D721Med (cell line): Measurements from ENCODE around the gene EBF4.

Source experiments
- DNase-seq: peaks from one replicate; pipeline ENCODE4 v3.0.0; 2011; ENCODE audit warnings: low spot score; ENCODE audit not compliant: insufficient read length
- FAIRE-seq: peaks from 2 replicates; lab custom pipeline; 2011; peaks lifted over from hg19 to GRCh38; lab: Jason Lieb, UNC
- TF ChIP-seq, protein P1 (sequence below): IDR thresholded peaks from 2 replicates; pipeline ENCODE4 v1.5.1; 2012; ENCODE audit warnings: mild to moderate bottlenecking, control low read depth; ENCODE audit not compliant: insufficient read depth; ENCODE audit errors: missing control alignments

EBF4 gene

DNA sequence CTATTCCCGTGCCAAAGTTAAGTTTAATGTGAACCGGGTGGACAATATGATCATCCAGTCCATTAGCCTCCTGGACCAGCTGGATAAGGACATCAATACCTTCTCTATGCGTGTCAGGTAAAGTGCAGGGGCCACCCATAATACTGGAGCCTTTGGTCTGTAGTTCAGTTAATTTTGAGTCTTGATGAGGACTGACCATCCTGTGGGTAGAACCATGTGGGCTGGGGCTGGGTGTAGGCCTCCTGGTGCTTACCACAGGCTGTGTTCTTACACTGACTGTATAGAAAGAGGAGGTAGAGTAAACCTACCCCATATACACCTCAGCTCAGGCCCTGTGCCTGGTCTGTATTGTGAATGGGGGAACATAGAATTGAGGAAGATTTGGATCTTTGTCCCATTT lies 37.7 kb upstream of the EBF4 start:
- FAIRE-seq: no peak
- no peak for DNase-seq
- TF ChIP-seq, protein P1, sequence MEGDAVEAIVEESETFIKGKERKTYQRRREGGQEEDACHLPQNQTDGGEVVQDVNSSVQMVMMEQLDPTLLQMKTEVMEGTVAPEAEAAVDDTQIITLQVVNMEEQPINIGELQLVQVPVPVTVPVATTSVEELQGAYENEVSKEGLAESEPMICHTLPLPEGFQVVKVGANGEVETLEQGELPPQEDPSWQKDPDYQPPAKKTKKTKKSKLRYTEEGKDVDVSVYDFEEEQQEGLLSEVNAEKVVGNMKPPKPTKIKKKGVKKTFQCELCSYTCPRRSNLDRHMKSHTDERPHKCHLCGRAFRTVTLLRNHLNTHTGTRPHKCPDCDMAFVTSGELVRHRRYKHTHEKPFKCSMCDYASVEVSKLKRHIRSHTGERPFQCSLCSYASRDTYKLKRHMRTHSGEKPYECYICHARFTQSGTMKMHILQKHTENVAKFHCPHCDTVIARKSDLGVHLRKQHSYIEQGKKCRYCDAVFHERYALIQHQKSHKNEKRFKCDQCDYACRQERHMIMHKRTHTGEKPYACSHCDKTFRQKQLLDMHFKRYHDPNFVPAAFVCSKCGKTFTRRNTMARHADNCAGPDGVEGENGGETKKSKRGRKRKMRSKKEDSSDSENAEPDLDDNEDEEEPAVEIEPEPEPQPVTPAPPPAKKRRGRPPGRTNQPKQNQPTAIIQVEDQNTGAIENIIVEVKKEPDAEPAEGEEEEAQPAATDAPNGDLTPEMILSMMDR: no peak

DNA sequence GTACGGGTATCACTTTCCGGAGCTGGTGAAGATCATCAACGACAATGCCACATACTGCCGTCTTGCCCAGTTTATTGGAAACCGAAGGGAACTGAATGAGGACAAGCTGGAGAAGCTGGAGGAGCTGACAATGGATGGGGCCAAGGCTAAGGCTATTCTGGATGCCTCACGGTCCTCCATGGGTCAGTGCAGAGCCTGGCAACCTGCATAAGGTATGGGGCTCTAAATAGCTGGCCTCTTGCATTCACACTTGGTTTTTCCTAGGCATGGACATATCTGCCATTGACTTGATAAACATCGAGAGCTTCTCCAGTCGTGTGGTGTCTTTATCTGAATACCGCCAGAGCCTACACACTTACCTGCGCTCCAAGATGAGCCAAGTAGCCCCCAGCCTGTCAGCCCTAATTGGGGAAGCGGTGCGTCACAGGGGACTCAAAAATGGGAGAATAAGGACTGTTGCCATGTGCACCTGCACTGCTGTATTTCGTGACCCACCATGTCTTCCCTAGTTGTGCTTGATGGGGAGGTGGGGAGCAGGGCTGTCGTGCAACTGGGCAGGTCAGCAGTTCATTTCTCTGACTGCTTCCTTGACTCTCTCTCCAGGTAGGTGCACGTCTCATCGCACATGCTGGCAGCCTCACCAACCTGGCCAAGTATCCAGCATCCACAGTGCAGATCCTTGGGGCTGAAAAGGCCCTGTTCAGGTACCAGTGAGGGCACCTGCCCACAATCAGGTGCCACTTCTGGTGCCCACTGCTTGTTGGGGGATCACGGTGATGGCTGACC lies 37.1 kb upstream of the EBF4 start:
- DNase-seq (no peak), FAIRE-seq (no peak)
- TF ChIP-seq, protein P1: no peak

DNA sequence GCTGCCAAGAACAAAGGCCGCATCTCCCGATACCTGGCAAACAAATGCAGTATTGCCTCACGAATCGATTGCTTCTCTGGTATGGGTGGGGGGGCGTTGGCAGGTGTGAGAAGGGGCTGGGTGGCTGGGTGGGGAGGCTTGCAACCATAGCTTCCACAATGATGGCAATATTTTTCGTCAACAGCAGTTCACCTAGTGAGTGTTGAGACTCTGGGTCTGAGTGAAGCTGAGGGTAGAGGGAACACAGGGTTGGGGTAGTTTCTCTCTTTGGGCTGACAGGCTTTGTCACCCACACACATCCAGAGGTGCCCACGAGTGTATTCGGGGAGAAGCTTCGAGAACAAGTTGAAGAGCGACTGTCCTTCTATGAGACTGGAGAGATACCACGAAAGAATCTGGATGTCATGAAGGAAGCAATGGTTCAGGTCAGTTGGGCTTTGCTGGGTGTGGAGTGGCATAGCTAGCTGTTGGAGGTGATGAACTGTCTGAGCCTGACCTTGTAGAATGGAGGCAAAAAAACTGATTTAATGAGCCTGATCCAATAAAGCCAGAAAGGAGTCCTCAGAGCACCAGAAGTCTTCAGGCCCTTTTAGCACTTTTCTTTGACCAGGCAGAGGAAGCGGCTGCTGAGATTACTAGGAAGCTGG lies 36.0 kb upstream of the EBF4 start:
- TF ChIP-seq, protein P1: no peak
- FAIRE-seq (no peak), DNase-seq (no peak)

DNA sequence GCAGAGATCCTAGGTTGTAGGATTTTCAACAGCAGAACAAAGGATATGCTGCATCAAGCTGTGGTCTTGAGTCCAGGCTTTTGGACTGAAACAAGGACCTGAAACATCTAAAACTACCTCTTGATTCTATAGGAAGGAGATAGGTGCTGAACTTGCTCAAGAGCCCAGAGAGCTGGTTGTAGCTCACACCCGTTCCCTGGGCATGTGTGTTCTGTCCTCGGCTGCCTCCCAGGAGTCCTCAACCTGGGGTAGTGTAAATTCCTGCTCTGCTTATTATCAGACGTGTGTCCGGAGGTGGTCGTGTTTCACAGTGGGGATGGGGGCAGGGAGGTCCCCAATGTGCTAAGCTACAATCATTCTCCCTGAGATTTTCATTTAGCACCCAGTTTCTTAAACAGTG lies 35.3 kb upstream of the EBF4 start:
- DNase-seq (no peak), FAIRE-seq (no peak)
- TF ChIP-seq, protein P1: no peak

DNA sequence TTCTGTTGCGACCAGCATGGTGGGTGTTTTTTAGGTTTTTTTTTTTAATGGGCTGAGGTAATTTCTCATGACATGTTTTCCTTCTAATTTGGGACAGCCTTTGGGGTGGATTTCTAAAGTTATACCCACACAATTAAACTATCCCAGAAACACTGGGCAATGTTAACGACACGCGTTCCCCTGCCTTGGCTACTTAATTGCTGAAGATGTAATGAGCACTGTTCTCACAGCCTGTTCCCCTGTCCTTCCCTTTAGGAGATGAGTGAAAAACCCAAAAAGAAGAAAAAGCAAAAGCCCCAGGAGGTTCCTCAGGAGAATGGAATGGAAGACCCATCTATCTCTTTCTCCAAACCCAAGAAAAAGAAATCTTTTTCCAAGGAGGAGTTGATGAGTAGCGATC lies 34.9 kb upstream of the EBF4 start:
- FAIRE-seq: no peak
- TF ChIP-seq, protein P1: no peak
- no peak for DNase-seq

DNA sequence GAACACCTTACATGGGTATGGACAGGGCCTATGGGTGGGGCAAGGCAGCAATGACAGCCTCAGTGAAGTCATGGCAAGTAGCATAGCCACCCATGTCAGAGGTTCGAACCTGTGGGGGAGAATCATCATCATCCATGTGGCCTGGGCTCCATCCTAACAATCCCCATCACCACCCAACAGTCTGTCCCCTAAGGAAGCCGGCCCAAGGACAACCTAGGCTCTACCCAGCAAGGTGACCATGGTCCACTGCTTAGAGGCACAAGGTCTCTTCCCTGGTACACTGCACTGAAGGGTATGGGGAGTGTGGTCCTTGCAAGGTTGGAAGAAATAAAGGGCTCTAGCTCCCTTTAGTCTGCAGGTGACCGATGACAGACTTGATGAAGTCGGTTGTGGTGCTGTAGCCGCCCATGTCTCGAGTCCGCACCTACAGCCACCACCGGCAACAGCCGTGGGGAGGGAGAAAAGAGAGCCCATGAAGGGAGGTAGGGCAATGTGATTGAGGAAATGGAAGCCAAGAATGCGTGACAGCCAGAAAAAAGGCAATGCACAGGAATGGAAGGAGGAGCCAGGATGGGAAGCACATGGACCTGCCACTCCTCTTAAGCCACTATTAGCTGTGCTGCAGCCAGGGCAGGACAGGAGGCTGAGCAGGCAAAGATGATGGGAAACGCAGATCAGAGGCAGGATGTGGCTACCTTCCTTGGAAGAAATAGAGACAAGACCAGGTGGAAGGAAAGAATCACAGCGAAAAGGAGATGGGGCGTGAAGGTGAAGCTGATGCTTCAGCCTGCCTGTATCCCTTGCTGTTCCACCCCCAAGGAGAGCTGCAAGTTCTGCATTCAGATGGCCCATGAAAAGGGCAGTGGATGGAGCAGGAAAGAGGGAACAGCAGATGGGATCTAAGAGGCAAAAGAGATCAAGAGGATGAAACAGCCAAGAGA lies 33.9 kb upstream of the EBF4 start:
- TF ChIP-seq, protein P1: no peak
- DNase-seq (no peak), FAIRE-seq (no peak)
